ENCODE data around the gene RAG2.

GRCh38 chr11:36590513-36590912 lies 7.5 kb downstream of the RAG2 start:
- TF ChIP-seq CTCF (IDR thresholded peaks at IDR 0.05) (no peak), POLR2A (IDR thresholded peaks at IDR 0.05) (no peak)

Measured in breast epithelium (tissue), 3 donors.